ENCODE data around the gene MARS1. TPM values are rescaled to one million over a fixed set of nuclear protein-coding genes. Genes with fewer than 3 reads are reported as not detected.
"Not testable (repeated sequence)": the region's sequence is repeated elsewhere in the genome, so short reads cannot be mapped to it uniquely, and the experiment has no call there.

MARS1 gene
- polyA plus RNA-seq, 4 donors, result 94.7 to 157 (median 126) TPM

DNA sequence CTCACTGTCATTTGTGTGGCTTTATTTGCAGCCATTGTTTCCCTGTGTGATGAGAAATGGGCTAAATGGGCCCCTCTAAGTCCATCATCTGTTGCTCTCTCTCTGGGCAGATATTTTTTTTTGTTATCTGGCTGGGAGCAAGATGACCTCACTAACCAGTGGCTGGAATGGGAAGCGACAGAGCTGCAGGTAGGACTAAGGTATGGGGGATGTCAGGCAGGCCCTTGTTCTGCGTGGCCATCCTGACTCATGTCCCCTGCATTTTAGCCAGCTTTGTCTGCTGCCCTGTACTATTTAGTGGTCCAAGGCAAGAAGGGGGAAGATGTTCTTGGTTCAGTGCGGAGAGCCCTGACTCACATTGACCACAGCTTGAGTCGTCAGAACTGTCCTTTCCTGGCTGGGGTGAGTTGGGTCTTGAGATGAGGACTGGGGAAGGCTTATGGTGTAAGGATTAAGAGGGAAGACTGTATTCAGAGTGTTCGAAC, 1.3 kb downstream of the MARS1 start:
- no peak for DNase-seq (ENCODE audit: low read depth in 4 of 4, low spot score in 2 of 4)

DNA sequence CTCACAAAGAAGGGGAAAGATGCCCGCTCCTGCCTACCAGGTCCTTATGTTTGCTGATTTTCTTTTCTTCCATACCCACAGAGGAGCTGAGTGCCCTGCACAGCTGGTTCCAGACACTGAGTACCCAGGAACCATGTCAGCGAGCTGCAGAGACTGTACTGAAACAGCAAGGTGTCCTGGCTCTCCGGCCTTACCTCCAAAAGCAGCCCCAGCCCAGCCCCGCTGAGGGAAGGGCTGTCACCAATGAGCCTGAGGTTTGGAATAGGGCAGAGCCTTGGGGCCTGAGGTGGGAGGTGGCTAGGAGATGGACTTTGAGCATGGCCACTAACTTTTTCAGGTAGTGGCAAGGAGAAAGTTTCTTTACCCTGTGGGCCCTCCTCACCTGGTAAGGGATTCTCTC, 2.3 kb downstream of the MARS1 start:
- DNase-seq (ENCODE audit: low read depth in 4 of 4, low spot score in 2 of 4), result no peak

GRCh38 chr12:57491393-57492280, 3.8 kb downstream of the MARS1 start:
- no peak for DNase-seq (ENCODE audit: low read depth in 4 of 4, low spot score in 2 of 4)

DNA sequence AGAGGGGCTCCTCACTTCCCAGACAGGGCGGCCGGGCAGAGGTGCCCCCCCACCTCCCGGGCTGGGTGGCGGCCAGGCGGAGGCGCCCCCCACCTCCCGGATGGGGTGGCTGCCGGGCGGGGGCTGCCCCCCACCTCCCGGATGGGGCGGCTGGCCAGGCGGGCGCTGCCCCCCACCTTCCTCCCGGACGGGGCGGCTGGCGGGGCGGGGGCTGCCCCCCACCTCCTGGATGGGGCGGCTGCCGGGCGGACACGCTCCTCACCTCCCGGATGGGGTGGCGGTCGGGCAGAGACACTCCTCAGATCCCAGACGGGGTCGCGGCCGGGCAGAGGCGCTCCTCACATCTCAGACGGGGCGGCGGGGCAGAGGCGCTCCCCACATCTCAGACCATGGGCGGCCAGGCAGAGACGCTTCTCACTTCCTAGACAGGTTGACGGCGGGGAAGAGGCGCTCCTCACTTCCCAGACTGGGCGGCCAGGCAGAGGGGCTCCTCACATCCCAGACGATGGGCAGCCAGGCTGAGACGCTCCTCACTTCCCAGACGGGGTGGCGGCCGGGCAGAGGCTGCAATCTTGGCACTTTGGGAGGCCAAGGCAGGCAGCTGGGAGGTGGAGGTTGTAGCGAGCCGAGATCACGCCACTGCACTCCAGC, 7.3 kb downstream of the MARS1 start:
- not testable (repeated sequence) for DNase-seq (ENCODE audit: low read depth in 4 of 4, low spot score in 2 of 4)

- no peak for DNase-seq (ENCODE audit: low read depth in 4 of 4, low spot score in 2 of 4)
These were observed 9.0 kb downstream of the MARS1 start for GRCh38 chr12:57496822-57497221.

DNA sequence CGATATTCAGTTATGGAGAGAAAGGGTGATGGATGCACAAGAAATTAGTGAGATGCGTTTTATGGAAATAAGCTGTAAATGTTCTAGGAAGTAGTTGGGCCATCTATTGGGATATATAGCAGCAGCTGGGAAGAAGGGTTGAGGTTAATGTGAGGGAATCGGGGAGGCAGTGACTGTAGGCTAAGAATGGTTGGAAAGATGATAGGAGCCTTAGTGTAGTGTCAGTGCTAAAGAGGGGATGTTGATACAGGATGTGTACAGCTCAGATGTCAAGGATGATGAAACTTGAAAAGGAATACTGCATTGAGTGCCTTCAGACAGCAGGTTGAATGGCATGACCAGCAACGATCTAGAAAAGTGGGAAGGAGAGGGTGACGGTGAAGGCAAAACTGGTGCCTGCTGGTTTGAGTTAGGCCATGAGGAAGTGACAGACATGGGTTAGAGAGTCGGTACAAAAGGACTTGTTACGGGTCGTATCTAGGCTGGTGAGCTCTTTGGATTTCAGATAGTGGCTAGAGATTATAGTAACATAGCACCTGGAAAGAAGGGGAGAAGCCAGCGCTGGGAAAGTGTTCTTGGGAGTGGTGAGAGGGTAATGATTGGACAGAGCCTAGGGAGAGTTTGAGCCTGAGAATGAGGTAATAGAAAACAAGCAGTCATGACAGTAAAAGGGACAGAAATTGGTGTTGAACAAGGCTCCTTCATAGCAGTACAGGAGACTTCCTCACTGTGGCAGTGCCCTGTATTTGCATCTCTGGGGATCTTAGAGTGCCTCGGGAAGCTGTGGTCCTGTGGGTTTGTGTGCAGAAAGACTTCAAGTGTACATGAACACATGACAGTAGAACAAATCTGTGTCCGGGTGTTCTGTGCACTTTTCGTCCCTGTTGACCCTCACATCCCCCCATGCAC, 9.6 kb downstream of the MARS1 start:
- DNase-seq (ENCODE audit: low read depth in 4 of 4, low spot score in 2 of 4), result no peak

- DNase-seq (ENCODE audit: low read depth in 4 of 4, low spot score in 2 of 4), result no peak
These were observed 10.2 kb downstream of the MARS1 start for GRCh38 chr12:57498132-57498502.

GRCh38 chr12:57498571-57498970, 10.7 kb downstream of the MARS1 start:
- no peak for DNase-seq (ENCODE audit: low read depth in 4 of 4, low spot score in 2 of 4)

DNA sequence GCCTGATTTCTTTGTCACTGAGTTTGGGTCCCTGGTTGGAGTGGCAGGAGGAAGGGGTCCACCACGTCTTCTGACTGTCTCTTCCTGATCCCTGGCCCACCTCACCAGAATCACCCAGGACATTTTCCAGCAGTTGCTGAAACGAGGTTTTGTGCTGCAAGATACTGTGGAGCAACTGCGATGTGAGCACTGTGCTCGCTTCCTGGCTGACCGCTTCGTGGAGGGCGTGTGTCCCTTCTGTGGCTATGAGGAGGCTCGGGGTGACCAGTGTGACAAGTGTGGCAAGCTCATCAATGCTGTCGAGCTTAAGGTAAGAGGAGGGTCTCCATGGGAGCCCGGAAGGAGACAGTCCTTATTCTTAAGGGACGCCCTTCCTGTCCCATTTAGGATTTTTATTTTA, 12.3 kb downstream of the MARS1 start:
- DNase-seq (ENCODE audit: low read depth in 4 of 4, low spot score in 2 of 4), result no peak

- not testable (repeated sequence) for DNase-seq (ENCODE audit: low read depth in 4 of 4, low spot score in 2 of 4)
These were observed 14.6 kb downstream of the MARS1 start for GRCh38 chr12:57502311-57502969.

DNA sequence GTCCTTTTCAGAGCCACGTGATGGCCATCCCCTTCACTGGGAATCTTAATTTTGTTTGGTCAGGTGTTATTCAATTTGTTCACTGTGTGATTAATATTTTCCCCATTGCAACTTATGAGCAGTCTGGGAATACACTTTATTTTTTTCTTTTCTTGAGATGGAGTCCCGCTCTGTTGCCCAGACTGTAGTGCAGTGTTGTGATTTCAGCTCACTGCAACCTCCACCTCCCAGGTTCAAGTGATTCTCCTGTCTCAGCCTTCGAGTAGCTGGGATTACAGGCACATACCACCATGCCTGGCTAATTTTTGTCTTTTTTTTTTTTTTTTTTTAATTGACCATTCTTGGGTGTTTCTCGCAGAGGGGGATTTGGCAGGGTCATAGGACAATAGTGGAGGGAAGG, 18.7 kb downstream of the MARS1 start:
- not testable (repeated sequence) for DNase-seq (ENCODE audit: low read depth in 4 of 4, low spot score in 2 of 4)

DNA sequence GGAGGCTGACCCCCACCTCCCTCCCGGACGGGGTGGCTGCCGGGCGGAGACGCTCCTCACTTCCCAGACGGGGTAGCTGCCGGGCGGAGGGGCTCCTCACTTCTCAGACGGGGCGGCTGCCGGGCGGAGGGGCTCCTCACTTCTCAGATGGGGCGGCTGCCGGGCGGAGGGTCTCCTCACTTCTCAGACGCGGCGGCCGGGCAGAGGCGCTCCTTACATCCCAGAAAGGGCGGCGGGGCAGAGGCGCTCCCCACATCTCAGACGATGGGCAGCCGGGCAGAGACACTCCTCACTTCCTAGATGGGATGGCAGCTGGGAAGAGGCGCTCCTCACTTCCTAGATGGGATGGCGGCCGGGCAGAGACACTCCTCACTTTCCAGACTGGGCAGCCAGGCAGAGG, 19.9 kb downstream of the MARS1 start:
- DNase-seq (ENCODE audit: low read depth in 4 of 4, low spot score in 2 of 4), result not testable (repeated sequence)

GRCh38 chr12:57511161-57511560, 23.3 kb downstream of the MARS1 start:
- DNase-seq (ENCODE audit: low read depth in 4 of 4, low spot score in 2 of 4), result no peak

GRCh38 chr12:57511588-57512325, 23.9 kb downstream of the MARS1 start:
- no peak for DNase-seq (ENCODE audit: low read depth in 4 of 4, low spot score in 2 of 4)

GRCh38 chr12:57512665-57513064, 24.8 kb downstream of the MARS1 start:
- no peak for DNase-seq (ENCODE audit: low read depth in 4 of 4, low spot score in 2 of 4)

GRCh38 chr12:57513266-57513665, 25.4 kb downstream of the MARS1 start:
- DNase-seq (ENCODE audit: low read depth in 4 of 4, low spot score in 2 of 4), result no peak

- DNase-seq (ENCODE audit: low read depth in 4 of 4, low spot score in 2 of 4), result not testable (repeated sequence)
These were observed 25.8 kb downstream of the MARS1 start for GRCh38 chr12:57513677-57514076.

DNA sequence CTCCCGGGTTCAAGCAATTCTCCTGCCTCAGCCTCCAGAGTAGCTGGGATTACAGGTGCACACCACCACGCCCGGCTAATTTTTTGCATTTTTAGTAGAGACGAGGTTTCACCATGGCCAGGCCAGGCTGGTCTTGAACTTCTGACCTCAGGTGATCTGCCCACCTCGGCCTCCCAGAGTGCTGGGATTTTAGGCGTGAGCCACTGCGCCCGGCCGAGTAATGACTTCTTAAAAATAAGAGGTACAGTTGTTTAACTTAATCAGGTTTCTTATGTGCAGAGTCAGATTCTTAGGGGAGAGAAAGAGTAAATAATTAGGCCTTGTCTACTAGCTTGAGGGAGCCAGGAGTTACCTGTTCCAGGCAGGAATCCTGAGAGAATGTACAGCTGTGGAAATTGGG, 26.4 kb downstream of the MARS1 start:
- not testable (repeated sequence) for DNase-seq (ENCODE audit: low read depth in 4 of 4, low spot score in 2 of 4)

DNA sequence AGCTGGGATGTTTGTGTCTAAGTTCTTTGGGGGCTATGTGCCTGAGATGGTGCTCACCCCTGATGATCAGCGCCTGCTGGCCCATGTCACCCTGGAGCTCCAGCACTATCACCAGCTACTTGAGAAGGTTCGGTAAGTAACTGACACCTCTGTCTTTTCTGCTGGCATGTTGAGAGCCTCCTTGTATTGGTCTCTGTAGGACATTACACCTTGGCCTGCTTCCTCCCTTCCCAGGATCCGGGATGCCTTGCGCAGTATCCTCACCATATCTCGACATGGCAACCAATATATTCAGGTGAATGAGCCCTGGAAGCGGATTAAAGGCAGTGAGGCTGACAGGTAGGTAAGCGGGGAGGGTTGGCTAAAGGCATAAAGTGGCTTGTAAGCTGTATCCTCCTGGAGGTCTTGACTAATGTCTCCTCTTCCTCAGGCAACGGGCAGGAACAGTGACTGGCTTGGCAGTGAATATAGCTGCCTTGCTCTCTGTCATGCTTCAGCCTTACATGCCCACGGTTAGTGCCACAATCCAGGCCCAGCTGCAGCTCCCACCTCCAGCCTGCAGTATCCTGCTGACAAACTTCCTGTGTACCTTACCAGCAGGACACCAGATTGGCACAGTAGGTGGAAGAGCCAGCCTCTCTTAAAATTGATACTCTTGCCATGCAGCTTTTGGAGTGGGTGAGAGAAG, 27.0 kb downstream of the MARS1 start:
- DNase-seq (ENCODE audit: low read depth in 4 of 4, low spot score in 2 of 4), result no peak
